ENCODE results near the gene DCUN1D4. TPM values are rescaled to one million over a fixed set of nuclear protein-coding genes. Genes with fewer than 3 reads are reported as not detected.

DCUN1D4 gene
- total RNA-seq, result 21.3 and 30.0 TPM in 2 replicates

GRCh38 chr4:51842554-51843308 is at the start of gene DCUN1D4:
TSS of gene DCUN1D4 (plus strand) at chr4:51843153. CDS start at chr4:51843243, 90 bp downstream.

Other genes starting within 250 kb of the DCUN1D4 start
- 0.34 and 0.81 TPM in 2 replicates for gene LRRC66, start 177.2 kb downstream of the DCUN1D4 start, total RNA-seq
- gene SGCB, start 195.1 kb downstream of the DCUN1D4 start, total RNA-seq, result 21.1 and 31.5 TPM in 2 replicates
- 11.0 and 16.4 TPM in 2 replicates for gene SPATA18, start 208.2 kb downstream of the DCUN1D4 start, total RNA-seq